Stimulated activated CD4-positive, alpha-beta T cell treated with anti-CD3 and anti-CD28 coated beads, Interleukin-4, amount 100 ng/mL, for 4 hours (primary cell): Measurements from ENCODE around the gene KRTAP10-12.
"Not testable (repeated sequence)": the region's sequence is repeated elsewhere in the genome, so short reads cannot be mapped to it uniquely, and the experiment has no call there.

ENCODE experiments used
- DNase-seq, 2 experiments: peaks; one replicate each; pipeline ENCODE4 v3.0.0-alpha.2; 2020

Gene KRTAP10-12

GRCh38 chr21:44670642-44671432 lies 26.1 kb upstream of the KRTAP10-12 start:
- no peak for DNase-seq

GRCh38 chr21:44671911-44672310 lies 25.1 kb upstream of the KRTAP10-12 start:
- no peak for DNase-seq

DNA sequence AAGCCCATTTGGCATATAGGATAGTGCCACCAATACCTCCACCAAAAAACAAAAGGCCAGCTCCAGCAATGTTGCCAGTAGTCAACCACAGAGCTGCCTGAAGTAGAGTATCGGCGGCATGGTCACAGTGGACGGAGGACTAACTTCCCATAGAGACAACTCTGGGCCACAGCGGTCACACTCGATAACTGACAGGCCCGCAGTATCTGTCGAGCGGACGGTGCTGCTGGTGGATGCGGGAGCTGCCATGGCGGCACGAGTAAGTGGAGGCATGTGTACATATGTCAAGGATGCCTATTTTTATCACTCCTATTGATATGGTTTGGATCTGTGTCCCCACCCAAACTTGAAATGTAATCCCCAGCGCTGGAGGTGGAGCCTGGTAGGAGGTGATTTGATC lies 19.1 kb upstream of the KRTAP10-12 start:
- DNase-seq, result no peak

DNA sequence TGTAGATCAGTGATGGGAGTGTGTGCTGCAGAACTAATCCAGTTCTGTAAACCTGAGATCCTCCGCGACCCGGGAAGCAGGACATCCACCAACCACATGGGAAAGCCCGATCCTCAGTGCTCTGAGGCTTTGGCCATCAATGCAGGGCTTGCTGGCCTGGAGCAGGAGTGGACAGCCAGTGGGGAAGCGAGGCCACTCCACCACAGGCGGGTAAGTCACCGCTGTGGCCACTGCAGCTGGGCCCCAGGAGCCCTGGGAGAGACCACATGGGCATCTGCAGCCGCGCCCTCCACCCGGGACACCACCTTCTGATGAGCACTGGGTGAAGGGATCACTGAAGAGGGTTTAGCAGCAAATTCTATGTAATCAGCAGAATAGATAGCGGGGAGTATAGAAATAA lies 15.8 kb upstream of the KRTAP10-12 start:
- DNase-seq, result no peak

- no peak for DNase-seq
Measured at GRCh38 chr21:44681861-44682579, 15.0 kb upstream of the KRTAP10-12 start, which contains the start of gene KRTAP12-1. KRTAP12-1 (minus strand) TSS chr21:44682163; CDS start chr21:44682123, 40 bp downstream.

DNA sequence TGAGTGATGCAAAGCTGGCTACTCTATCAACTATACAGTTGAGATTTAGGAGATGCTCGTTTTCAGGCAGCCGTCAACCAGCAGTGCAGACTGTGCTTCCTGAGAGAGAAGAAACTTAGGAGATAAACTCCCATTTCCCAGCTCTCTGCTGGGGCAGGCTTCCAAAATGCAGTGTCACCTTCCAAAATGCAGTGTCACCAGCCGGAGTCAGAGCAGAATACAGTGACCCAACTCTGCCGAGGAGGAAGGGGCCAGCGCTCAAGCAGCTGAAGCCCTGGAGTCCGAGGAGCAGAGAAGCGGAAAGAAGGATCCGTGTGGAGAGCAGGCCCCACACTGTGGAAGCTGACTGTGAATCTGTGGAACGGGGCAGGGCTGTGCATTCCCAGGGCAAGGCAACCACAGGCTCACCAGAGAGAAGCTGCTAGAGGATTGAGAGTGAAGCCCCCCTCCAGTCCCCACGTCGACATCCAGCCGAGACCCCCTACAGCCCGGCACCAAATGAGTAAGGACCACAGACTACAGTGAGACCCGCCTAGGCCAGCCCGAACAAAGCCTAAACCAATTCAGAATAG lies 14.3 kb upstream of the KRTAP10-12 start:
- no peak for DNase-seq

- no peak for DNase-seq
Measured at GRCh38 chr21:44684077-44684476, 12.9 kb upstream of the KRTAP10-12 start.

DNA sequence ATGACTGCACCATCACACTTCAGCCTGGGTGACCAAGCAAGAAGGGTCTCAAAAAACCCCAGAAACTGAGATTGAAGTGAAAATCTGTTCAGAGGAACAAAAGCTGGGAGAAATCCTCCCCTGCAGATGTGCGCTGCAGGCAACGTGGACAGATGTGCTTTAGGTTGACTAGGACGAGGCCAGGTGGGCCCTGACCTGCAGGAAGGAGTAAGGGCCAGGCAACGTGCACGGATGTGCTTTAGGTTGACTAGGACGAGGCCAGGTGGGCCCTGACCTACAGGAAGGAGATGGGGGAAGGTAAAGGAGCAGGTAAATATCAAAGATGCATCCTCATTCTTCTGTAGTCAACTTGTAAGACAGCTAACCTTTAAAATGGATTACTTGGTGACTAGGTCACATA lies 12.5 kb upstream of the KRTAP10-12 start:
- no peak for DNase-seq

DNA sequence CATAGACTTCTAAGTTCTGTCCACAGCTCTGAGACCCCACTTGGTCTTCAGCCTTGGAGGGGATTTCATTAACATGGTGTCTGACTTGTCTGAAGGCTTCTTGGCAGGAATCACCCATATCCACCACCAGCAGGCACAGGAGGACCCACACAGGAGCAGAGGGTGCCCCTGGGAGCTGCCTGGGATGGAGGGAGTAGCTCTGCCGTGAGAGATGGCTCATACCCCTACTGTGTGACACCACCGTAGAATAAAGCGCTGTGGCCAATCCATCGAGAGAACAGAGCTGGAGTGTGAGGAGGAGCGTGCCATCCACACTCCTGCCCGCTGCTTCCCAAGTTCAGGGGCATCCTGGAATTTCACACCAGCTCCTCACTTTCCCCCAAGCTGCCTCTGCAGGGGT lies 11.9 kb upstream of the KRTAP10-12 start:
- not testable (repeated sequence) for DNase-seq

DNA sequence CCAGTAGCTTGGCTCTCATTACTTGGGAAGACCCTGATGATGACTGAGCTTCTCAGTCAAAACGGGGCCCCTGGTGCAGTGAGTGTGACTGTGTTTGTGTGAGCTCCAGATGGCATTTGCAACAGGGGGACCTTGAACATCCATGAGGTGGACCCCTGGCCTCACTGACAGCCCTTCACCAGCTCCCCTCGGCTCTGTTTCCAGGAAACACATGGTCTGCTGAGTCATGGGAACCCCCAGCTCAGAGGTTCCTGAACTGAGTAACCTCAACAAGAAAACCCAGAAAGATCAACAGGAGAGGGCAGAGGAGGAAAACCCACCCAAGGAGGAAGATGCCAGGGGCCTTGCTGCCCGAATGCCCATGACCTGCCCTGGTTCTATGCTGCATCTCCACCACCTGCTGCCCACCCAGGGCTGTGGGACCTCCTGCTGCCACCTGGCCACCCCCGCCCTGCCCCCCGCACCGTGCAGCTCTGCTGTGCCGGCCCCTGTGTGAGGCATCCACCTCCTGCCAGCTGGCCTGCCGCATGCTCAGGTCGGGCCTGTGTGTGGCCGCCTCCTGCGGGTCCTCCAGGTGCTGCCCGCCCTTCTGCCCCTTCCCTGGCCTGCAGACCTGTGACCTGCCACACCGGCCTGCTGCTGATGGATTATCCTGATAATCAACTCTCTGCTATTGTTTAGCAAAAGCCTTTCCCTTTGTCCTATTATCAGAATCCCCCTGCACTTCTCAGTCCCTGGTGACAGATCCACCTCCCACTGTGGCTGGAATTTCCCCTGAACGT lies 10.8 kb upstream of the KRTAP10-12 start:
- no peak for DNase-seq

- no peak for DNase-seq
Measured at GRCh38 chr21:44686843-44687561, 10.0 kb upstream of the KRTAP10-12 start.

DNA sequence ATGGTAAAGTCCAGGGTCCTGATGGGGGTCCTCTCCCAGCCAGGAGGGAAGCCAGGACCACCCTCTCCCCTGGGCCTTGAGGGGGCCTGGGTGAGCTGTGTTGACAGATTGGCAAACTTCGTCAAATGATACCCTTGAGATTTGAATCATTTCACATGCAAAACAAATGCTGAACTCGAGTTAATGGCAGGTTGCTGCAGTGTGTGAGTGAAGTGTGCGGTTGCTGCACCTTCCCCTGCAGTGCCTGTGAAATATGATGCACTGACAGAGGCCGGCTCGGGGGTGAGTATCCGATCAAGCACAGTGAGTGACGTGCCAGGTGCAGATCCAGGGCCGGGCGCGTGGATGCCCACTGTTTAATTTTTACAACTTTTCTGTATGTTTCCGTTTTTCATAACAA lies 9.3 kb upstream of the KRTAP10-12 start:
- no peak for DNase-seq

GRCh38 chr21:44689740-44690139 lies 7.2 kb upstream of the KRTAP10-12 start:
- not testable (repeated sequence) for DNase-seq

- no peak for DNase-seq
Measured at GRCh38 chr21:44691686-44692085, 5.3 kb upstream of the KRTAP10-12 start.

- DNase-seq, result no peak
Measured at GRCh38 chr21:44692798-44693512, 4.0 kb upstream of the KRTAP10-12 start.

DNA sequence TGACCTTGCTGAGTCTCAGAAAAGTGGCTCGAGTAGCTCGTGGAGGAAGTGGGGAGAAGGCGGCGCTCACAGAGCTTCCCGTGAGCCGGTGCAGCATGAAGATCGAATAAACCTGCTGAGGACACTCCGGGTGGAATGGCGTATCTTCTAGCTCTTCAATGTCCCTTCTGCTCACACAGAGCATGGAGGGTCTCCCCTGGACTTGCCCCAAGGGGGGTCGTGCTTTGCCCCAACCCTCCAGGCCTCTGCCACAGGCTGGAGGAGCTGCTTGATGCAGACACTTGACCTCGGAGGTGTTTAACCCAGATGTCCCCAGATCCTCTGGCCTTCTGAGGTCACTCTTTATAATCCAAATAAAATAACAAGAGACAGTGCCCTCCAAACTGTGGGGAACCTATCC lies 2.2 kb upstream of the KRTAP10-12 start:
- DNase-seq, result no peak

- no peak for DNase-seq
Measured at GRCh38 chr21:44695184-44695583, 1.8 kb upstream of the KRTAP10-12 start.

DNA sequence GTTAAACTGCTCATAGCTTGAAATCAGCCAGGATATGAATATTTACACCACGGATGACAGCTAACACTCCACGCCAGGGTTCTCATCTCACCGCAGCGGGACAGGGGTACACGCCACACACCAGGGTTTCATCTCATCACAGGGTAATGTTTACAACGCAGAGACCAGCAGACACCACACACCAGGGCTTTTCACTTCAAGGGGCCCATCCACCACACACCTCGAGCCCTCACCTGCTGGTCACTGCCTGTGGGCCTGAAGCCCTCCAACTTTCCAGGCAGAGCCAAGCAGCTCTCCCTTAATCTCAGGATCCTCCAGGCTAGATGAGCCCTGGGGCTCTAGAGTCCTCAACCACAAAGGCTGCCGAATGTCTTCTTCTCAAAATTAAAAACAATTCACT lies 1.3 kb upstream of the KRTAP10-12 start:
- DNase-seq, result no peak

GRCh38 chr21:44696572-44696971 lies 400 bp upstream of the KRTAP10-12 start:
- DNase-seq, result no peak

DNA sequence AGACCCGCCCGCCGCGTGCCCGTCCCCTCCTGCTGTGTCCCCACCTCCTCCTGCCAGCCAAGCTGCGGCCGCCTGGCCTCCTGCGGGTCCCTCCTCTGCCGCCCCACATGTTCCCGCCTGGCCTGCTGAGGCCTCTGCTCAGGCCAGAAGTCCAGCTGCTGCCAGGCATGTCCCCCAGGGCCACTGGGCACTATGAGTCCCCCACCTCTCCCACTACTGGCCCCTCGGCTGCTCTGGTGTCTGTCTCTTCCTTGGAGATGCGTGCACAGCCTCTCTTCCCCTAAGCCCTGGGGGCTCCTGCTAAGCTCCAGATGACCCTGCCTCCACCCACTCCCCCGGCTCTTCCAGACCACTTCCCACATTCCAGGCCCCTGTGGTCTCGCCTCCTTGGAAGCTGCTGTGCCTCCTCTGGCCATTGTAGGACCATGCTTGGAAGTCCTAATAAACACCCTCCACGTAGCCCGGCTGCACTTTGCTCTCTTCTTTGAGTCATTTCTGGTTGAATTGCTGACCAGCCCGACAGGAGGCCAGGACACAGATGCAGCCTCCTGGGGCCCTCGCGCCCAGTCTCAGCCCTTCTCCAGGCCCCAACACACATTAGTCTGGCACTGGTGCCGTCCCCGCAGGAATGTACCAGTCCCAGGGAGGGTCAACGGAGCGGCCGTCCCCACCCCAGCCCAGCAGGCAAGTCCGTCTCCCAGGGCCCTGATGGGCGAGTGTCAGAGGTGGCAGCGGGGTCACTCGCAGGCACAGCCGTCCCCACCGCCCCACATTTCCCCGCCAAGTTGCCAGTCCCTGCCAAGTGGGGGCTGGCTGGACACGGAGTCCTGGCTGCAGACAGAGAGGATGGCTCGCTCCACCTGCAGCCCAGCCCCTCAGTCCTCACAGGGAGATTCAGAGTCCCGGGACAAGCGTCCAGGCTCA lies 1.1 kb downstream of the KRTAP10-12 start:
- no peak for DNase-seq
